AG04450 (cell line): ENCODE results near the gene MPST. TPM values are rescaled to one million over a fixed set of nuclear protein-coding genes. Genes with fewer than 3 reads are reported as not detected.
A peak's percentile ranks its signal among the peaks of the same experiment; 100 is the strongest.

Experiments
- CTCF ChIA-PET: fragments of 300-600, 350-600 bp; formaldehyde crosslinking; extraction: SDS; loops from one replicate; lab custom pipeline; 2022; ENCODE audit warnings: antibody characterized with exemption, inconsistent platforms; lab: Charles Lee
- POLR2A ChIA-PET: fragments of 350-600 bp; formaldehyde crosslinking; extraction: SDS; loops from one replicate; lab custom pipeline; 2021; ENCODE audit warnings: antibody characterized with exemption, inconsistent platforms; lab: Yijun Ruan, JAX
- DNase-seq: peaks from one replicate; pipeline ENCODE4 v3.0.0-alpha.2; 2011; ENCODE audit warnings: low read depth, low spot score
- H3K27ac ChIP-seq: one replicate; pipeline ENCODE4 v1.5.1; 2012; ENCODE audit warnings: low read depth, low read length, control low read depth
- H3K27me3 ChIP-seq: one replicate; pipeline ENCODE4 v1.6.0; 2012; ENCODE audit warnings: low read length; ENCODE audit not compliant: control insufficient read depth, insufficient read depth
- H3K4me3 ChIP-seq: 2 replicates; pipeline ENCODE4 v1.5.1; 2011; ENCODE audit warnings: mild to moderate bottlenecking, low read depth, low read length, control low read depth
- H3K9me3 ChIP-seq: 2 replicates; pipeline ENCODE4 v1.5.1; 2012; ENCODE audit warnings: low read length; ENCODE audit not compliant: control insufficient read depth, insufficient read depth
- CTCF ChIP-seq: IDR thresholded peaks from 2 replicates; pipeline ENCODE4 v1.5.1; 2011; ENCODE audit warnings: low read depth, low read length, control low read depth, inconsistent platforms
- polyA plus RNA-seq: library from polyadenylated mRNA; depleted of rRNA; stranded (reverse); fragments of >200 nt; gene quantifications from 2 replicates; pipeline ENCODE4 v1.2.3, GENCODE V29; 2011

The MPST gene
- polyA plus RNA-seq, 1 experiment, result 33.3 TPM

- POLR2A ChIA-PET, result no interaction called here
- Histone ChIP-seq H3K4me3 (no peak overlapping the region), H3K27ac (no peak overlapping the region), H3K27me3 (no peaks in the 10 kb centered on the region), H3K9me3 (no peaks in the 10 kb centered on the region)
- TF ChIP-seq CTCF, result peak; percentile 62
- CTCF ChIA-PET, result interaction anchor here (0.7 to 2.1 kb wide), 4 partner anchors 11 to 261 kb away, joined by 3 to 11 read pairs (median 3); no protein-coding TSS in a partner anchor
- no peak for DNase-seq
These were observed 24.4 kb downstream of the MPST start for GRCh38 chr22:37043828-37044538.

- ChIA-PET POLR2A (interaction anchor here (0.6 kb wide), 1 partner anchor 65 kb away, joined by 3 read pairs; no protein-coding TSS in a partner anchor), CTCF (interaction anchor here (0.6 to 2.1 kb wide), 8 partner anchors 12 to 461 kb away, joined by 3 to 11 read pairs (median 3); no protein-coding TSS in a partner anchor)
- no peaks in the 10 kb centered on the region for H3K9me3 ChIP-seq
- no peak overlapping the region for H3K27ac ChIP-seq
- TF ChIP-seq CTCF, result no peak
- no peaks in the 10 kb centered on the region for H3K27me3 ChIP-seq
- no peak overlapping the region for H3K4me3 ChIP-seq
- DNase-seq, result no peak
These were observed 25.4 kb downstream of the MPST start for GRCh38 chr22:37044634-37045625.

GRCh38 chr22:37045958-37046357, 26.4 kb downstream of the MPST start:
- no peaks in the 10 kb centered on the region for H3K9me3 ChIP-seq
- CTCF ChIA-PET, result interaction anchor here (0.6 to 1.4 kb wide), 6 partner anchors 9 to 460 kb away, joined by 3 to 6 read pairs (median 4); no protein-coding TSS in a partner anchor
- no peak overlapping the region for H3K4me3 ChIP-seq
- POLR2A ChIA-PET, result interaction anchor here (0.6 to 1.2 kb wide), 2 partner anchors 27 to 177 kb away, joined by 4 to 8 read pairs; partner anchors contain the start of gene TST
- TF ChIP-seq CTCF, result peak; percentile 72
- DNase-seq, result peak; percentile 30
- no peaks in the 10 kb centered on the region for H3K27me3 ChIP-seq
- H3K27ac ChIP-seq, result no peak overlapping the region

DNA sequence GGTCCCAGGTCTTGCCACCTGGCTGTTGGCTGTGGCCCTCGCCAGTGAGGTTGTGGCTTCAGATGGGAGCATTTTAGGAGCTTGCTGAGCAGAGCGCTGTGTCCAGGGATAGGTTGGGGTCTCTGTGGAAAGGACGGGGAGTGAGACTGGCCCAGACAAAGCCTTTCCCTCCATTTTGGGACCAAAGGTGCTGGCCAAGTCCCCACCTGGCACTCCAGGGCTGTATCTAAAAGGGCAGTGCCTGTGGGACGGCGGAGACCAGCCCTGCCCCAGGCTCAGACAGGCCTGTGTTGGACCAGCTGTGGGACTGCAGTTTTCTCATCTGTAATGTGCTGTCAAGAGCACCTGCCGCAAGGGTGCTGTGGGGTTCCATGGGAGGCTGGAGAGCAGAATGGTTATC, 27.0 kb downstream of the MPST start:
- Histone ChIP-seq H3K9me3 (no peaks in the 10 kb centered on the region), H3K4me3 (no peak overlapping the region), H3K27ac (no peak overlapping the region), H3K27me3 (no peaks in the 10 kb centered on the region)
- CTCF ChIA-PET, result interaction anchor here (0.6 to 1.4 kb wide), 5 partner anchors 10 to 153 kb away, joined by 3 to 6 read pairs (median 4); no protein-coding TSS in a partner anchor
- TF ChIP-seq CTCF, result no peak
- DNase-seq, result no peak
- POLR2A ChIA-PET, result interaction anchor here (1.2 kb wide), 1 partner anchor 28 kb away, joined by 4 read pairs; the partner anchor contains the start of gene TST
